Esophagus muscularis mucosa (tissue), 4 donors: ENCODE measurements around the gene ING1.

Experiments
- CTCF ChIP-seq, 3 experiments: fragments of 200-600 bp in 2 of 3; fragments of 450-650 bp in 1 of 3; sonication (generic) in 2 of 3; IDR thresholded peaks; one replicate each; pipeline ENCODE4 v1.5.1; 2017 to 2019; ENCODE audit warnings: antibody characterized with exemption in 3 of 3, mild to moderate bottlenecking in 2 of 3, moderate library complexity in 1 of 3
- EP300 ChIP-seq: sonication (generic); formaldehyde crosslinking; IDR thresholded peaks from one replicate; pipeline ENCODE4 v1.6.1; 2017; ENCODE audit warnings: antibody characterized with exemption
- POLR2A ChIP-seq: fragments of 450-650 bp; IDR thresholded peaks from one replicate; pipeline ENCODE4 v1.6.1; 2017; ENCODE audit warnings: antibody characterized with exemption, moderate library complexity, mild to moderate bottlenecking, low read depth

- TF ChIP-seq EP300, result no peak
- no peak for TF ChIP-seq CTCF (IDR thresholded peaks at IDR 0.05)
- TF ChIP-seq POLR2A, result no peak
These were observed 10.1 kb downstream of the ING1 start for GRCh38 chr13:110723598-110723997.
